A673 (cell line): ENCODE data around the gene MBNL2. TPM values are rescaled to one million over a fixed set of nuclear protein-coding genes. Genes with fewer than 3 reads are reported as not detected.
A peak's percentile ranks its signal among the peaks of the same experiment; 100 is the strongest.

ENCODE experiments used
- BruUV-seq: library from RNA; stranded (reverse); fragments of 400-500 nt; replicated peaks from 2 replicates; lab custom pipeline; 2021; lab: Mats Ljungman, UMichigan
- CTCF ChIA-PET: fragments of 300-600 bp; sonication (Branson Sonifier 250); formaldehyde crosslinking; loops from one replicate; lab custom pipeline; 2022; ENCODE audit warnings: antibody characterized with exemption; lab: Charles Lee
- POLR2A ChIA-PET: fragments of 300-600 bp; sonication (Branson Sonifier 250); formaldehyde crosslinking; loops from one replicate; lab custom pipeline; 2022; ENCODE audit warnings: antibody characterized with exemption; ENCODE audit not compliant: low non-redundant PET; lab: Charles Lee
- DNase-seq: peaks from one replicate; pipeline ENCODE4 v3.0.0-alpha.2; 2015; ENCODE audit warnings: low spot score
- H3K27ac ChIP-seq: fragments of 200-600 bp; sonication (generic); 2 replicates; pipeline ENCODE4 v1.5.1; 2016; ENCODE audit warnings: mixed run types, low read depth, mild to moderate bottlenecking, mixed read lengths, antibody characterized with exemption, low read length; ENCODE audit not compliant: poor library complexity, severe bottlenecking
- H3K27me3 ChIP-seq: fragments of 200-600 bp; sonication (generic); replicated peaks from 2 replicates; pipeline ENCODE4 v1.6.1; 2017; ENCODE audit warnings: mixed run types, low read depth, mild to moderate bottlenecking, mixed read lengths, antibody characterized with exemption, low read length; ENCODE audit not compliant: insufficient read depth, poor library complexity
- H3K36me3 ChIP-seq: fragments of 200-600 bp; sonication (generic); 2 replicates; pipeline ENCODE4 v1.6.1; 2016; ENCODE audit warnings: mixed run types, mild to moderate bottlenecking, mixed read lengths, antibody characterized with exemption, low read length; ENCODE audit not compliant: insufficient read depth, poor library complexity, severe bottlenecking
- H3K4me1 ChIP-seq: fragments of 200-600 bp; sonication (generic); 2 replicates; pipeline ENCODE4 v1.6.1; 2017; ENCODE audit warnings: mixed run types, mild to moderate bottlenecking, mixed read lengths, antibody characterized with exemption, low read length; ENCODE audit not compliant: insufficient read depth, poor library complexity, severe bottlenecking
- H3K4me3 ChIP-seq: fragments of 200-600 bp; sonication (generic); 2 replicates; pipeline ENCODE4 v1.5.1; 2016; ENCODE audit warnings: low read depth, mixed run types, mild to moderate bottlenecking, mixed read lengths, low read length; ENCODE audit not compliant: poor library complexity, severe bottlenecking
- H3K9me3 ChIP-seq: fragments of 200-600 bp; sonication (generic); 2 replicates; pipeline ENCODE4 v1.6.1; 2016; ENCODE audit warnings: mixed run types, low read depth, mild to moderate bottlenecking, mixed read lengths, antibody characterized with exemption, low read length; ENCODE audit not compliant: poor library complexity, severe bottlenecking
- EZH2 ChIP-seq: fragments of 200-600 bp; sonication (generic); IDR thresholded peaks from 2 replicates; pipeline ENCODE4 v1.6.1; 2017; ENCODE audit warnings: borderline replicate concordance, low read depth, mild to moderate bottlenecking, mixed read lengths, antibody characterized with exemption, low read length; ENCODE audit not compliant: poor library complexity, severe bottlenecking
- intact Hi-C: fragments of 100-400 bp; cut with micrococcal nuclease; formaldehyde crosslinking; loops from one replicate; pipeline ENCODE4 v1.10.0; 2022; ENCODE audit not compliant: unreplicated experiment
- total RNA-seq: library from RNA; stranded (reverse); gene quantifications from 2 replicates; pipeline ENCODE4 v1.2.3, GENCODE V29; 2021
- TF ChIP-seq, protein P1 (sequence below): fragments of 300-800, 200-600 bp; sonication (generic); conservative IDR thresholded peaks from 2 replicates; pipeline ENCODE4 v1.5.1; 2017; ENCODE audit warnings: low read depth, mild to moderate bottlenecking, antibody characterized with exemption, low read length, moderate library complexity, mixed read lengths

The MBNL2 gene
- total RNA-seq, 1 experiment from 2014 or later = 12.0 TPM

DNA sequence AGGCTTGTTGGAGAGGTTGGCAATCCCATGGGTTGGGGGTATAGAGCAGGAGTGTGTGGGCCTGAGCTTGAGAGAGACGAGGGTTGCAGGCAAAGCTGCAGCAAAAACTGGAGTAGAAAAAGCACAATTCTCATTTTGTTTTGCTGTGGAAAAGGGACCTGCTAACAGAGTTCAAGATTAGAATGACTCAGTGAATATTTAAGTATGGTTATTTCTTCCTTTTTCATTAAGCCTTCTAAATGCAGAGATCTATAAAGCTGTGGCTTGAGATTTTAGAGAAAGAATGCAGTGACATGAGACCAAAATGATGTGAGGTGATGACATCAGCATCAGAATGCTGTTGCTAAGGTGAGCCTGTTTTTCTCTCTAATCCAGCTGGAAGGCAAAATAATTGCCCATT lies 10.8 kb upstream of the MBNL2 start:
- DNase-seq = no peak
- ChIA-PET CTCF (no interaction called here), POLR2A (no interaction called here)
- intact Hi-C loops = loop anchor here (5.0 kb wide), 1 partner anchor 99 kb away; no protein-coding TSS in a partner anchor
- BruUV-seq = no TSS peak
- H3K4me1 ChIP-seq = no peaks in the 10 kb centered on the region
- no peaks in the 10 kb centered on the region for H3K27me3 ChIP-seq
- no peaks in the 10 kb centered on the region for H3K9me3 ChIP-seq
- no peak overlapping the region for H3K4me3 ChIP-seq
- no peak overlapping the region for H3K27ac ChIP-seq
- TF ChIP-seq, protein P1, sequence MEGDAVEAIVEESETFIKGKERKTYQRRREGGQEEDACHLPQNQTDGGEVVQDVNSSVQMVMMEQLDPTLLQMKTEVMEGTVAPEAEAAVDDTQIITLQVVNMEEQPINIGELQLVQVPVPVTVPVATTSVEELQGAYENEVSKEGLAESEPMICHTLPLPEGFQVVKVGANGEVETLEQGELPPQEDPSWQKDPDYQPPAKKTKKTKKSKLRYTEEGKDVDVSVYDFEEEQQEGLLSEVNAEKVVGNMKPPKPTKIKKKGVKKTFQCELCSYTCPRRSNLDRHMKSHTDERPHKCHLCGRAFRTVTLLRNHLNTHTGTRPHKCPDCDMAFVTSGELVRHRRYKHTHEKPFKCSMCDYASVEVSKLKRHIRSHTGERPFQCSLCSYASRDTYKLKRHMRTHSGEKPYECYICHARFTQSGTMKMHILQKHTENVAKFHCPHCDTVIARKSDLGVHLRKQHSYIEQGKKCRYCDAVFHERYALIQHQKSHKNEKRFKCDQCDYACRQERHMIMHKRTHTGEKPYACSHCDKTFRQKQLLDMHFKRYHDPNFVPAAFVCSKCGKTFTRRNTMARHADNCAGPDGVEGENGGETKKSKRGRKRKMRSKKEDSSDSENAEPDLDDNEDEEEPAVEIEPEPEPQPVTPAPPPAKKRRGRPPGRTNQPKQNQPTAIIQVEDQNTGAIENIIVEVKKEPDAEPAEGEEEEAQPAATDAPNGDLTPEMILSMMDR = no peak
- no peak for TF ChIP-seq EZH2
- no peaks in the 10 kb centered on the region for H3K36me3 ChIP-seq

DNA sequence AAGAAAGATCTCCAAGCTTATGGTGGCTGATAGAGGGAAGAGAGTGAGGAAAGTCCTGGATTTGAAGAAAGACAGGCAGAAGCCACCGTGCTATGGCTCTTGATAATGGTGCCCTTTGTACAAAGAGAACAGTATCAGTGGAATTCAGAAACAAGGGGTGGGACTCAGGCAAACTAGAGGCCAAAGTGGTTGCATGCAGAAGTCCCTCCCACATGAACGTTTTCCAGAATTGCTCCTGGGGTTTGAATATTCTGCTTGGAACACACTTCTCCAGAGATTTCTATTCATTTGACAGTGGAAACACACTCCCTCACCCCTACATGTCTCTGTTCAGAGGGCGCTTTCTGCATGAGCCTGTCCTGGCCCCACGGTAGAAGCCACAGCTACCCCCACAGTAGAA lies 10.1 kb upstream of the MBNL2 start:
- no peak for TF ChIP-seq EZH2
- TF ChIP-seq, protein P1 = no peak
- Histone ChIP-seq H3K36me3 (no peaks in the 10 kb centered on the region), H3K4me3 (no peak overlapping the region), H3K27ac (no peak overlapping the region), H3K9me3 (no peaks in the 10 kb centered on the region), H3K27me3 (no peaks in the 10 kb centered on the region), H3K4me1 (no peaks in the 10 kb centered on the region)
- intact Hi-C loops = loop anchor here (5.0 kb wide), 1 partner anchor 100 kb away; no protein-coding TSS in a partner anchor
- no peak for DNase-seq
- no TSS peak for BruUV-seq
- CTCF ChIA-PET = interaction anchor here (1.3 kb wide), 1 partner anchor 102 kb away, joined by 10 read pairs; no protein-coding TSS in a partner anchor
- POLR2A ChIA-PET = no interaction called here

DNA sequence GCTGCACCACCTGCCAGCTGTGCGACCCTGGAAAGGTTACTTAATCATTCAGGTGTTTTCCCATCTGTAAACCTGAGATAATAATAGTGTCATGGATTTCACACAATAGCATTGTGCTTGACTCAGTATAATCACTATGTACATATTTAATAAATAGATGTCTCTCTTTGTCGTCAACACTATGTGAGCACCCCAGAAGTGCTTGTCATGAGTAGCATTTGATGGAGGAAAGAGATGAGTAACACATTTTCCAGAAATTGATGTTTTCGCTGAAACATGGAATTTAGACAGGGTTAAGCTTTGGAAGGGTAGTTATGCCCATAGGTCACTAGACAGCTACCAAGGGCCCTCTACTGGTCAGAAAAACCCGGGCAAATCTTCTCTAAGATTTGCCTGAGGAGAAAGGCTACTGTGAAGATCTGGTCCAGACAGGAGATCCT lies 9.5 kb upstream of the MBNL2 start:
- POLR2A ChIA-PET = no interaction called here

More for the DNA sequence above, 9.5 kb upstream of the MBNL2 start:
- Histone ChIP-seq H3K36me3 (no peaks in the 10 kb centered on the region), H3K4me1 (no peaks in the 10 kb centered on the region), H3K9me3 (no peaks in the 10 kb centered on the region), H3K4me3 (no peak overlapping the region), H3K27ac (no peak overlapping the region), H3K27me3 (no peaks in the 10 kb centered on the region)
- BruUV-seq = no TSS peak
- no peak for TF ChIP-seq EZH2
- TF ChIP-seq, protein P1 = peak; percentile 56
- DNase-seq = peak; percentile 22
- intact Hi-C loops = loop anchor here (5.0 kb wide), 1 partner anchor 100 kb away; no protein-coding TSS in a partner anchor
- CTCF ChIA-PET = interaction anchor here (0.5 to 1.3 kb wide), 3 partner anchors 29 to 103 kb away, joined by 3 to 10 read pairs (median 7); no protein-coding TSS in a partner anchor
